GM19397 (cell line): Measurements from ENCODE around the gene TNFSF12.

Experiments
- ATAC-seq: cut with Tn5 transposase; IDR thresholded peaks from one replicate; pipeline ENCODE4 v1.9.1; 2021; ENCODE audit warnings: mild to moderate bottlenecking, moderate library complexity; ENCODE audit not compliant: unreplicated experiment

The TNFSF12 gene

GRCh38 chr17:7541074-7541621 is 7.7 kb upstream of the TNFSF12 start:
- no peak for ATAC-seq

GRCh38 chr17:7544911-7545310 is 3.9 kb upstream of the TNFSF12 start:
- no peak for ATAC-seq

- ATAC-seq, result no peak
Measured at GRCh38 chr17:7549401-7550055, 670 bp downstream of the TNFSF12 start.

- ATAC-seq, result no peak
Measured at GRCh38 chr17:7550344-7550743, 1.5 kb downstream of the TNFSF12 start.

- no peak for ATAC-seq
Measured at GRCh38 chr17:7551396-7551795, 2.5 kb downstream of the TNFSF12 start.

- ATAC-seq, result no peak
Measured at GRCh38 chr17:7552621-7553051, 3.8 kb downstream of the TNFSF12 start.

GRCh38 chr17:7553356-7553755 is 4.5 kb downstream of the TNFSF12 start:
- no peak for ATAC-seq

GRCh38 chr17:7555320-7555948 is 6.6 kb downstream of the TNFSF12 start:
- no peak for ATAC-seq

- ATAC-seq, result no peak
Measured at GRCh38 chr17:7556627-7557026, 7.8 kb downstream of the TNFSF12 start.

- ATAC-seq, result no peak
Measured at GRCh38 chr17:7557147-7557764, 8.4 kb downstream of the TNFSF12 start.

GRCh38 chr17:7557775-7558543 is 9.1 kb downstream of the TNFSF12 start:
- ATAC-seq, result no peak

GRCh38 chr17:7558544-7559319 is 9.9 kb downstream of the TNFSF12 start, which contains the start of gene TNFSF13:
Gene TNFSF13, plus strand, starts transcription at chr17:7558750. Its CDS starts 290 bp downstream, at chr17:7559040.
- no peak for ATAC-seq

GRCh38 chr17:7559320-7560171 is 10.7 kb downstream of the TNFSF12 start:
- no peak for ATAC-seq

- ATAC-seq, result no peak
Measured at GRCh38 chr17:7560172-7561027, 11.5 kb downstream of the TNFSF12 start.

GRCh38 chr17:7561028-7561575 is 12.2 kb downstream of the TNFSF12 start:
- ATAC-seq, result peak; percentile 43

GRCh38 chr17:7561589-7562207 is 12.8 kb downstream of the TNFSF12 start, which contains the start of gene SENP3:
Gene SENP3, plus strand, starts transcription at chr17:7561919. Its CDS starts 1,158 bp downstream, at chr17:7563077.
- ATAC-seq, result peak; percentile 63

- peak; percentile 7 for ATAC-seq
Measured at GRCh38 chr17:7562208-7562605, 13.3 kb downstream of the TNFSF12 start.
